GM19395 (cell line): Measurements from ENCODE around the gene DNAAF8.
"Not testable (repeated sequence)": the region's sequence is repeated elsewhere in the genome, so short reads cannot be mapped to it uniquely, and the experiment has no call there.

Source experiments
- ATAC-seq: cut with Tn5 transposase; IDR thresholded peaks from one replicate; pipeline ENCODE4 v1.9.1; 2021; ENCODE audit warnings: mild to moderate bottlenecking, moderate library complexity; ENCODE audit not compliant: unreplicated experiment

DNAAF8 gene

DNA sequence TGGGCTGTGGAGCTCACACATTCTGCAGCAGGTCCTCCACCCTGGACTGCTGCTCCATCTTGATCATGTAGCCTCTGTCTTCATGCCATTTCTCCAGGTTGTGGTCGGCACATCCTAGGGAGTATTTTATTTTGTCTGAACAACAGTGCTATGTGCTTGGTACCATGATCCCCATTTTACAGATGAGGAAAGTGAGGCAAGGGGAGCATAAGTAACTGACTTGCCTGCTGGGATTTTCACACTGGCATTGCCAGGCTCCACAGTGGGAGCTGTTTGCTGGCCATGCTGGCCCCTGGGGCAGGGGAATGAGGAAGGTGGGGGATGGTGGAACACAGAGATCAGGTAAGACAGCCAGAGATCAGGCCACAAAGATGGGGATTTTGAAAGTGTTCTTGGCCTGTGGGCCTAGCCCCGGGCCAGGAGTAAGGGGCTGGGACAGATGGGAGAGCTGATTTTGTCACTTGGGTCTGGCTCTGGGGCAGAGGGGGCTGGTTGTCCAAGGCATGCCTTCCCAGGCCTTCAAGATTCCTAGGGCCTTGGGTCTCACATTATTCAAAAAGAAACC, 41.9 kb downstream of the DNAAF8 start:
- ATAC-seq: no peak

GRCh38 chr16:4777339-4778049, 43.2 kb downstream of the DNAAF8 start:
- no peak for ATAC-seq

GRCh38 chr16:4778050-4778392, 43.7 kb downstream of the DNAAF8 start:
- no peak for ATAC-seq

GRCh38 chr16:4780235-4780634, 45.9 kb downstream of the DNAAF8 start:
- ATAC-seq: no peak

DNA sequence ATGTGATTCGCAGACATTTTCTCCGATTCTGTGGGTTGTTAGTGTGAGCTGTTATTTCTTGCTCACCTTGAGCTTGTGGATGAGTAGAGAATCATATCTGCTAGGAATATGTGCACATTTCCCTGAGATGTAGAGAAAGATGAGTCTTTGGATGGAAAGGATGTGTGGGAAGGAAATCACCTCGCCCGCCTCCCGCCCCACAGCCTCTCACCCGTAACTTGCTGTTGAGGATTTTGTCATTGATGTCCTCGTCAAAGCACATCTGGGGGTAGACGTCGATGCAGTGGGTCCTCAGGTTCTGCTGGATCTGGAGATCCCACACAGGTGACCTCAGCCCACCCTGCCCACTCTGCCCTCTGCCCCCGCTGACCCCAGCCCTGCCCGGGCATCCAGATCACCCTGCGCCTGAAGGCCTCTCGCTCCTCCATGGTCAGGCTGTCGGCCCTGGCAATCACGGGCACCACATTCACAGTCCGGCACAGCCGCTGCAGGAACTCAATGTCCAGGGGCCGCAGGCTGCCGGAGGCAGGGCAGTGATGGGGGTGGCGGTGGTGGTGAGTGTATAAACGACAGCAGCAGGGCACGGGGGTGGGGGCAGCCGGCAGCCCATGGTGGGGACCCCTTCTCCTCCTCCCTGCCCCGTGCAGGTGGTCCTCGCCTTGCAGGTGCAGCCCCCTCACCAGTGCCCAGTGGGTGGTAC, 49.1 kb downstream of the DNAAF8 start:
- no peak for ATAC-seq

DNA sequence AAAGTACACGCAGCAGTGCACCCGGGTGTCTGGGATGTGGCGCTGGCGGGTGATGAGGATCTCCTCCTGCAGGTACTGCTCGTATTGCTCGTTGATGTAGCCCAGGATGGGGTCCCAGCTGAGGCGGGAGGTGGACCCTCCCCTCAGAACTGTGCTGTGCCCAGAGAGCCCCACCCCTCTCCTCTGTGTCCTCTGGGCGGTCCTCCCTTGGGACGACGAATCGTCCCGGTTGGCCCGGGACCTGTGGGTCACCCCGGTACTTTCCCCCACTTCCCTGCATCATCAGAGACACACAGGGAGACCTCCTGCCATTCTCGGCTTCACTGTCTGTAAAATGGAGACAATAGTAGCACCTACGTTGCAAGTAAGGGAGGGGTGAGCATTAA, 49.6 kb downstream of the DNAAF8 start:
- ATAC-seq: no peak

DNA sequence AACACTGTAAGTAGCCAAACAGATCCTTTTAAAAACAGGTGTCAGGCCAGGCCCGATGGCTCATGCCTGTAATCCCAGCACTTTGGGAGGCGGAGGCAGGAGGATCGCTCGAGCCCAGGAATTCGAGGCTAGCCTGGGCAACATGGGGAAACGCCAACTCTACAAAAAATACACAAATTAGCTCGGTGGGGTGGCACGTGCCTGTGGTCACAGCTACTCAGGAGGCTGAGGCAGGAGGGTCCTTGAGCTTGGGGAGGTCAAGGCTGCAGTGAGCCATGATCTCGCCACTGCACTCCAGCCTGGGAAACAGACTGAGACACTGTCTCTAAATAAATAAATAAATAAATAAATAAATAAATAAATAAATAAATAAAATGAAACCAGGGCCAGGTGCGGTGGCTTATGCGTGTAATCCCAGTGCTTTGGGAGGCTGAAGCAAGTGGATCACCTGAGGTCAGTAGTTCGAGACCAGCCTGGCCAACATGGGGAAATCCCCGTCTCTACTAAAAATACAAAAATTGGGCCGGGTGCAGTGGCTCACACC, 50.2 kb downstream of the DNAAF8 start:
- ATAC-seq: not testable (repeated sequence)

DNA sequence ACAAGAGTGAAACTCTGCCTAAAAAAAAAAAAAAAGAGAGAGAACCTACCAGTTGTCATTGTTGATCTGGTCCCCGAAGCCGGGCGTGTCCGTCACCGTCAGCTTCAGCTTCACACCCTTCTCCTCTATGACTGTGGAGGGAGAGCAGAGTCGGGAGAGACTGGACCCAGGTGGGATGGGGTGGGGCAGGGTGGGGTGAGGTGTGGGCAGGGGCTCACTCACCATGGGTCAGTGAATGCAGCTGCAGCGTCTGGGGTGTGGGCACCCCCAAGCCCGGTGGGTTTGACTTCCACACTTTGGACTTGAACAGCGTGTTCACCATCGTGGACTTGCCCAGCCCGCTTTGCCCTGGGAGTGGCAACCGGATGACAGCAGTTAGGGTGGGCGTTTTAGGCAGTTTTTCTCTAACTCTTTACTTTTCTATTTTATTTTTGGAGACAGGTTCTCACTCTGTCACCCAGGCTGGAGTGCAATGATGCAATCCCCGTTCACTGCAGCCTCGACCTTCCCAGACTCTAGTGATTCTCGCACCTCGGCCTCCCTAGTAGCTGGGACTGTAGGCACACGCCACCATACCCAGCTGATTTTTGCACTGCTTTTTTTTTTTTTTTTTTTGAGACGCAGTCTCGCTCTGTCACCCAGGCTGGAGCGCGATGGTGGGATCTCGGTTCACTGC, 51.6 kb downstream of the DNAAF8 start:
- no peak for ATAC-seq

DNA sequence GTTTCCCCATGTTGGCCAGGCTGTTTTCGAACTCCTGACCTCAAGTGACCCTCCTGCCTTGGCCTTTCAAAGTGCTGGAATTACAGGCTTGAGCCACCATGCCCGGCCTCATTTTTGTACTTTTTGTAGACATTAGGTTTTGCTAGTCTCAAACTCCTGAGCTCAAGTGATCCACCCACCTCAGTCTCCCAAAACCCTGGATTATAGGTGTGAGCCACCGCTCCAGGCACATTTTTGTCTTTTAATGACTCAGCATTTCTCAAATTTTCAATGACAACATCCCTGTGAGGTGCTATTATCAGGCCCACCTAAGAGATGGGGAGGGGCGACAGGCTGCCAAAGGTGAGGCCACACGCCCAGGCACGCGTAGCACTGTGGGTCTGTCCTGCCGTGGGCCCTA, 52.7 kb downstream of the DNAAF8 start:
- ATAC-seq: no peak

DNA sequence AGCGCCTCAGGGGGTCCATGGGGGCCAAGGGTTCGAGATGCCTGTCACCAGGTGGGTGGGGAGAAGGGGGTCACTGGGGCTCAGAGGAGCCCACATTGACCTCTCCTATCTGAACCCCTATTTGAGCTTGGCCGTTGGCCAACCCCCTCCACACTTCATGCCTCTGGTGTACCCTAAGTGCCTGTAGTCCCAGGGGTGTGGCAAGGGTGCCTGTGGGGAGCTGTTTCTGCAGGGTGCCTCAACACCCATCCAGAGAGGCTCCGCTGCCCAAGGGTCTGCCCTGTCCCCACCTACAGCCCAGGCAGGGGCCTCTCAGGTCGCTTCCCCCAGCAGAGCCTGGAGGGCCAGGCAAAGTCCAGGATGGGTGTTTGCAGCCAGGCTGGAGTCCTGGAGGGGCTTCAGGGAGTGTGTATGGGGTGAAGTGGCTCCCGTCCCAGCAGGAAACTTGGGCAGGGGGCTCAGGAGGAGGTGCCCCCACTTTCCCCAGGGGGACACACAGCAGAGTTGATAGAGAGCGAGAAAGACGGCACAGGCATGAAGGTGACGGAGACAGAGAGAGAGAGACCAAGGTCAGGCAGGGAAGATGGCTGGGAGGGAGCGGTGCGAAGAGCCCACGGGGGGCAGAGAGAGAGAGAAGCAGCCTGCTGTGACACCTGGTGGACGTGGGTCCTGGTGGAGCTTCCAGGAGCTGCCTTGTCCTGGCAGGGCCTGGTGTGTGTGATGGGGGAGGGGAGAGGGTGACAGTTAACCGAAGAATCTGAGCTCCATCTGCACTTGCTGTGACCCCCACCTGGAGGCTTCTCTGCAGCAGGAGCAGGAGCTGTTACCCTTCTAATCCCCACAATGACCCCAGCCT, 53.5 kb downstream of the DNAAF8 start, which contains the start of gene SEPTIN12:
TSS of gene SEPTIN12 (minus strand) at position 719 of the 856 bp plus-strand sequence. CDS start at position 19, 700 bp downstream.
- ATAC-seq: no peak

GRCh38 chr16:4788489-4788889, 54.2 kb downstream of the DNAAF8 start:
- ATAC-seq: no peak

- ATAC-seq: no peak
Measured at GRCh38 chr16:4788910-4789309, 54.6 kb downstream of the DNAAF8 start.

GRCh38 chr16:4790261-4790660, 55.9 kb downstream of the DNAAF8 start:
- no peak for ATAC-seq

- ATAC-seq: no peak
Measured at GRCh38 chr16:4790871-4791270, 56.5 kb downstream of the DNAAF8 start.

DNA sequence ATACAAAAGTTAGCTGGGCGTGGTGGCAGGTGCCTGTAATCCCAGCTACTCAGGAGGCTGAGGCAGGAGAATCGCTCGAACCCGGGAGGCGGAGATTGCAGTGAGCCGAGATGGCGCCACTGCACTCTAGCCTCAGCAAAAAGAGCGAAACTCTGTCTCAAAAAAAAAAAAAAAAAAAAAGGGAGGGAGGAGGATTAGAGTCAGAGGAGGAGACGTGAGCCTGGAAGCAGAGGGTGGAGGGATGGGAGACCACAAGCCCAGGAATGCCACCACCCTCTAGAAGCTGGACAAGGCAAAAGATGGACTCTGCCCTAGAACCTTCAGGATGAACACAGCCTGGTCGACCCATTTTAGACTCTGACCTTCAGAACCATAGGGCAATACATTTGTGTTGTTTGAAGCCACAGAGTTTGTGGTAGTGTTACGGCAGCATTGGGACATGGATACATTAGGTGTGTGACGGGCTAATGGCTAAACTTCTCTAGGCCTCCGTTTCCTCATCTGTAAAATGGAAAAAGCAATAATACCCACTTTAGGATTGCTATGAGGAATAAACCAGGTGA, 58.7 kb downstream of the DNAAF8 start:
- no peak for ATAC-seq

DNA sequence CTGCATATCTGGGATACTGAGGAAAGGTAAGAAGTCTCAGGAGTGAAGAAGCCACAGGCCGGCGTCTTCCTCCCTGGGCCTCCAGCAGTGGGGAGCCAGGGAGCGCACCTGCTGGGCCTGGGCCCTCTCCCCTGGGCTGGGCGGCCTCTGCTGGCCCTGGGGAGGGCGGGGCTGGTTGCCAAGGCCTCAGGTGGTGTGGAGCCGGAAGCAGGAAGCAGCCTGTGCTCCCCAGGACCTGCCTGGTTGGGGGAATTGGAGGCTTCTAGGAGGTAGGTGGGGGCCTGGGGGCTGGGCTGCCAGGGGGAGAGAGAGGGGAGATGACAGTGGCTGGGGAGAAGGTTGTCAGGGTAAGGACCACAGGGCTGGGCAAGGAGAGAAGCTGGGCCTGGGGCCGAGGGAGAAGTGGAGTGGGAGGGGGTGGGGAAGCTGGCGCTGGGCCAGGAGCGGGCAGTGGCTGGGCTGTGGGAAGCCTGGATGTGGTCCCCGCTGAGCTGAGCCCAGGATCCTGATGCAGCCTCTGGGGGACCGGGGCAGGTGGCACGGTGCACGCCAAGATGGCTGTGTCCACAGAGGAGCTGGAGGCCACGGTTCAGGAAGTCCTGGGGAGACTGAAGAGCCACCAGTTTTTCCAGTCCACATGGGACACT, 61.0 kb downstream of the DNAAF8 start, which contains the start of gene SMIM22:
TSS of gene SMIM22 (plus strand) at position 189 of the 647 bp plus-strand sequence. CDS start at position 555, 366 bp downstream.
- no peak for ATAC-seq

- ATAC-seq: no peak
Measured at GRCh38 chr16:4795828-4796572, 61.7 kb downstream of the DNAAF8 start.

DNA sequence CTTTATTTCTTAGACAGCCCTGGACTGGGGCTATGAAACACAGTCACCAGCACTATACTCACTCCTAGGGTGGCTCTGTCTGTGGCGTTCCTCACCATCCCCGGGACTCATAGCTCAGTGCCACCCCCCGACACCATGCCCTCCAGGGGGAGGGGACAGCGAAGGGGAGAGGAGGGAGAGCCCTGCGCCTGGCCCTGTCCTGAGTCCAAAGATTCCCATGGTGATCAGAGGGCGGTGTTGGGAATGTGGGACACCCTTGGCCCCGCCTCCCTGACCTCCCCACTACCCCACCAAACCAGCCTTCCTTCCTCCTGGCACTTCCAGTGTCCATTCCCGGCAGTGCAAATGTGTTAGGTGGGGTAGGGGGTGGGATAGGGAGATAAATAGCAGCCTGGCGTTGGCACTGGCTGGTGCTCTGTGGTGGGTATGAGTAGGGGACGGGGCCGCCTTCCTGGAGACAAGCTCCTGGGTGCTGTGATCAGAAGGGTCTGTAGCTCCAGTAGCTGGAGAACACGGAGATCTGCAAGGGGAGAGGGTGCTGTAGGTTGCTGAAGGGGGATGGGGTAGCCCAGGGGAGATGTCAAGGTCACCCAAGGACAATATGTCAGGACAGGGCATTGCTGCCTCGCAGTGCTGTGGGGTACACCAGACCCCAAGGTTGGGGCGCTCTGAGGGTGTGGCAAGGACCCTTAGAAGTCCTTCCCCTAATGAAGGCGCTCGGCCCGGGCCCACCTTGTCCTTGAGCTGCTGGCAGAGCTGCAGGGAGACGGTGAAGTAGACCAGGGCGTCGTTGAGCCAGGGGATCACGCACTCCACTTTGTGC, 62.9 kb downstream of the DNAAF8 start:
- no peak for ATAC-seq
